Endothelial cell of umbilical vein (primary cell): ENCODE results near the gene MYO7B. TPM values are rescaled to one million over a fixed set of nuclear protein-coding genes. Genes with fewer than 3 reads are reported as not detected.

ENCODE experiments used
- BruUV-seq: library from RNA; stranded (reverse); fragments of 400-500 nt; replicated peaks from 2 replicates; lab custom pipeline; 2021; lab: Mats Ljungman, UMichigan
- CTCF ChIA-PET: fragments of 300-600, 350-600 bp; sonication (Branson Sonifier 250); formaldehyde crosslinking; loops from one replicate; lab custom pipeline; 2021; ENCODE audit warnings: antibody characterized with exemption, inconsistent platforms; lab: Charles Lee
- POLR2A ChIA-PET: fragments of 300-600, 350-600 bp; sonication (Branson Sonifier 250); formaldehyde crosslinking; loops from one replicate; lab custom pipeline; 2021; ENCODE audit warnings: antibody characterized with exemption, inconsistent platforms; lab: Charles Lee
- DNase-seq: peaks from one replicate; pipeline ENCODE4 v3.0.0-alpha.2; 2011; ENCODE audit warnings: low read depth, low spot score
- FAIRE-seq: peaks from 2 replicates; lab custom pipeline; 2011; peaks lifted over from hg19 to GRCh38; lab: Jason Lieb, UNC
- H2AFZ ChIP-seq: 2 replicates; pipeline ENCODE4 v1.6.0; 2012; ENCODE audit warnings: low read depth, low read length, control low read depth, inconsistent platforms
- H3K27ac ChIP-seq: 2 replicates; pipeline ENCODE4 v1.5.1; 2011; ENCODE audit warnings: low read depth, mild to moderate bottlenecking, control low read depth, low read length, moderate library complexity; ENCODE audit not compliant: insufficient read depth
- H3K27me3 ChIP-seq, 2 experiments: 2 replicates each; pipeline versions ENCODE4 v1.6.0 to v1.6.1; 2011; ENCODE audit warnings: low read length in 2 of 2, mixed read lengths in 1 of 2; ENCODE audit not compliant: control insufficient read depth in 2 of 2, insufficient read depth in 2 of 2
- H3K36me3 ChIP-seq, 2 experiments: 2 replicates in 1 of 2; 3 replicates in 1 of 2; pipeline ENCODE4 v1.5.1; 2011; ENCODE audit warnings: low read length in 2 of 2, mild to moderate bottlenecking in 1 of 2, moderate library complexity in 1 of 2; ENCODE audit not compliant: control insufficient read depth in 2 of 2, insufficient read depth in 2 of 2; ENCODE audit errors: extremely low read depth in 1 of 2
- H3K4me1 ChIP-seq: 3 replicates; pipeline ENCODE4 v1.5.1; 2011; ENCODE audit warnings: mild to moderate bottlenecking, low read length; ENCODE audit not compliant: control insufficient read depth, insufficient read depth; ENCODE audit errors: extremely low read depth
- H3K4me2 ChIP-seq: 2 replicates; pipeline ENCODE4 v1.6.1; 2011; ENCODE audit warnings: low read length, control low read depth, mixed read lengths; ENCODE audit not compliant: insufficient read depth
- H3K4me3 ChIP-seq, 3 experiments: fragments of 200-600 bp in 1 of 3; sonication (generic), shearing (Covaris generic) in 1 of 3; replicated peaks in 1 of 3; 2 replicates each; pipeline ENCODE4 v1.5.1; 2011 to 2016; ENCODE audit warnings: control low read depth in 3 of 3, low read length in 3 of 3, mild to moderate bottlenecking in 2 of 3, inconsistent platforms in 1 of 3, low read depth in 1 of 3, moderate library complexity in 1 of 3; ENCODE audit not compliant: insufficient read depth in 1 of 3
- H3K79me2 ChIP-seq: 2 replicates; pipeline ENCODE4 v1.6.0; 2012; ENCODE audit warnings: low read length, inconsistent platforms; ENCODE audit not compliant: control insufficient read depth, insufficient read depth
- H3K9ac ChIP-seq: replicated peaks from 2 replicates; pipeline ENCODE3; 2011; ENCODE audit warnings: low read length, control low read depth; ENCODE audit not compliant: insufficient read depth; ENCODE audit errors: extremely low read depth
- H3K9me1 ChIP-seq: replicated peaks from 3 replicates; pipeline ENCODE4 v1.6.0; 2011; ENCODE audit warnings: mild to moderate bottlenecking, low read length; ENCODE audit not compliant: control insufficient read depth, insufficient read depth; ENCODE audit errors: extremely low read depth
- H3K9me3 ChIP-seq: replicated peaks from 2 replicates; pipeline ENCODE4 v1.5.1; 2012; ENCODE audit warnings: low read length, inconsistent platforms; ENCODE audit not compliant: control insufficient read depth, insufficient read depth
- H4K20me1 ChIP-seq: replicated peaks from 2 replicates; pipeline ENCODE3; 2011; ENCODE audit warnings: mild to moderate bottlenecking, low read length; ENCODE audit not compliant: control insufficient read depth, insufficient read depth; ENCODE audit errors: extremely low read depth
- EZH2 ChIP-seq: IDR thresholded peaks from 2 replicates; pipeline ENCODE4 v1.6.1; 2012; ENCODE audit warnings: borderline replicate concordance, low read depth, mild to moderate bottlenecking, moderate library complexity, low read length, inconsistent platforms; ENCODE audit not compliant: severe bottlenecking
- FOS ChIP-seq: IDR thresholded peaks from 2 replicates; pipeline ENCODE4 v1.6.1; 2011; ENCODE audit warnings: mild to moderate bottlenecking, low read length, moderate library complexity, borderline replicate concordance; ENCODE audit not compliant: insufficient read depth
- GATA2 ChIP-seq: IDR thresholded peaks from 2 replicates; pipeline ENCODE4 v1.7.0; 2011; ENCODE audit warnings: low read depth, mild to moderate bottlenecking, moderate library complexity, mixed read lengths, low read length; ENCODE audit not compliant: insufficient read length, insufficient read depth
- MAX ChIP-seq: IDR thresholded peaks from 2 replicates; pipeline ENCODE4 v1.6.1; 2011; ENCODE audit not compliant: insufficient read depth, insufficient read length
- MYC ChIP-seq: IDR thresholded peaks from one replicate; pipeline ENCODE4 v1.6.1; 2011; ENCODE audit warnings: mild to moderate bottlenecking, low read depth, low read length
- POLR2A ChIP-seq: IDR thresholded peaks from 2 replicates; pipeline ENCODE4 v1.6.1; 2012; ENCODE audit warnings: low read depth, mild to moderate bottlenecking, control low read depth, low read length
- POLR2AphosphoS5 ChIP-seq: IDR thresholded peaks from 2 replicates; pipeline ENCODE4 v1.6.1; 2012; ENCODE audit warnings: low read depth, mild to moderate bottlenecking, control low read depth, low read length, moderate library complexity; ENCODE audit not compliant: insufficient read depth
- dilution Hi-C: fragments of 300-500 bp; cut with MboI; formaldehyde crosslinking; loops from one replicate; pipeline ENCODE4 v1.15.0; 2019; ENCODE audit warnings: low sequenced_read_pairs; ENCODE audit not compliant: extremely low pct_ligation_motif_present
- intact Hi-C: fragments of 100-400 bp; cut with micrococcal nuclease; formaldehyde crosslinking; loops from one replicate; pipeline ENCODE4 v1.10.0; 2022
- polyA plus RNA-seq, 4 experiments: library from polyadenylated mRNA; depleted of rRNA in 3 of 4; stranded (reverse) in 3 of 4; unstranded in 1 of 4; fragments of >200 nt; gene quantifications; 2 replicates each; pipeline versions ENCODE4 v1.2.1 to v1.2.3, GENCODE V29; 2011 to 2012; ENCODE audit warnings: missing spikeins in 1 of 4
- total RNA-seq: library from RNA; stranded (reverse); gene quantifications from 2 replicates; pipeline ENCODE4 v1.2.3, GENCODE V29; 2021

The MYO7B gene
- total and polyA plus RNA-seq, 2 donors (not counting 3 experiments of a cell fraction or from before 2014, with no cell fraction given): 0.17 TPM; not detected in 1

- no peak overlapping the region for H2AFZ ChIP-seq
- no peak overlapping the region for H3K4me3 ChIP-seq
- H3K9me3 ChIP-seq: no peaks in the 10 kb centered on the region
- peaks cover 23% of the 10 kb centered on the region for H3K4me1 ChIP-seq
- H3K36me3 ChIP-seq: peaks cover 0 to 6% of the 10 kb centered on the region in 2 experiments
- no peaks in the 10 kb centered on the region for H3K27me3 ChIP-seq
- no peak for TF ChIP-seq FOS
- no peak for TF ChIP-seq GATA2
- TF ChIP-seq POLR2AphosphoS5: no peak
- no peak for TF ChIP-seq EZH2
- no peak for TF ChIP-seq MAX
- no peak for TF ChIP-seq MYC
- TF ChIP-seq POLR2A: no peak
- ChIA-PET CTCF (interaction anchor here (0.5 to 12.1 kb wide), 27 partner anchors 9 to 453 kb away, joined by 3 to 424 read pairs (median 4); partner anchors contain the start of genes IWS1 and LIMS2), POLR2A (interaction anchor here (1.3 to 1.5 kb wide), 2 partner anchors 25 to 59 kb away, joined by 3 read pairs; partner anchors contain the start of gene LIMS2)
- BruUV-seq: no TSS peak
- DNase-seq: no peak
- dilution Hi-C loops: no loop called here
- no peak for FAIRE-seq
- H3K27ac ChIP-seq: no peak overlapping the region
- H3K9me1 ChIP-seq: no peaks in the 10 kb centered on the region
- H3K4me2 ChIP-seq: no peak overlapping the region
- no peaks in the 10 kb centered on the region for H4K20me1 ChIP-seq
- intact Hi-C loops: no loop called here
- H3K9ac ChIP-seq: no peak overlapping the region
- no peaks in the 10 kb centered on the region for H3K79me2 ChIP-seq
These were observed 114.7 kb downstream of the MYO7B start for GRCh38 chr2:127650041-127650784.
